Measurements from ENCODE around the gene AKT3. TPM values are rescaled to one million over a fixed set of nuclear protein-coding genes. Genes with fewer than 3 reads are reported as not detected.

AKT3 gene
- polyA plus RNA-seq, 4 donors: 23.8 to 27.8 (median 24.7) TPM

DNA sequence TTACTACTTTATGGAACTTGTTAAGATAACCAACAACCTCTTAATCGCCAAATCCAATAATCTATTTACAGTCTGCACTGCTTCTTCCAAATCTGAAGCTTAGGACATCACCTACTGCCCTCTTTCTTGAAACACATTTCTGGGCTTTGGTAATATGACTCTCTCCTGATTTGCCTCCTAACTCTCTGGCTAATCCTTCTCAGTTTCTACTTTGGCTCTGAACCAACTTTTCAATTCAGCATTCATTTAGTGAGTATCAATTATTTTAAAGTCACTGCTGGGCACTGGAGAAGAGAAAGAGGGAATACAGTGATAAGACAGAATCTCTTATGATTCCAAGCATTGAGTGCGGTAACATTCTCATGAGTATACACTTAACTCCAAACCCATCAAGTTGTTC lies 275.0 kb downstream of the AKT3 start:
- no peak for DNase-seq (ENCODE audit: low read depth in 4 of 4, low spot score in 2 of 4)

DNA sequence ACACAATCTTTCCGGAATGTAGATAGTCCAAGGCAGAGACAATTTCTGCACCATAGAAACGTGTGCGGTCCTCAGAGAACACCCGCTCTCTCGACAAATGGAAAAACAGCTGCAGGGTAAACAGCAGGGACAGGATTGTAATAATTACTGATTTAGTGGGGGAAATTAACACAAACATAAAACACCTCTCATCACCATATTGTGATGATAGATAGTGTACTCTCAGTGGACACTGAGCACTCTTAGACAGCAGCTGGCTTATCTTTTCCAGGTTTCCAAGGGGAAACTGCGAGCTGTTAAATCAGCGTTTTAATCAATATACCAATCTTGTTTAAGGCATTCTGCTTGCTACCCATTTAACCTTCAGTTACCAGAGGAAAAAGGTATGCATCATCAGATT lies 277.1 kb downstream of the AKT3 start:
- no peak for DNase-seq (ENCODE audit: low read depth in 4 of 4, low spot score in 2 of 4)

DNA sequence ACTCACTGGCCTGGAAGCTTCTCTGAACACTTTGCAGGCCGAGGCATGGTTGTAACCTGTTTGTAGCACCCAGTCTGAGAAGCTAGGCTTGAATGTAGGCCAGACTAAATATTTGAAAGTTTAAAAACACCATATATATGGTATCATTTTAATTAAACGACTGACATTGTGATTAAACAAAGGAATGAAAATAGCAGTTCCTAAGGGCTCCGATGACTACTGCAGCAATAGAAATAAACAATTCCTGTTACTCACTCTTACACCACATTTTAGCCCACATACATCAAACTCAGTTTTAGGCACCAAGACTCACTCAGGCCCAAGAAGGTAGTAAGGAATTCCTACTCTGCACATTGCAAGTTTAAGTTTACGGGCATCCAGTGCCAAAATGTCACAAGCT lies 281.2 kb downstream of the AKT3 start:
- no peak for DNase-seq (ENCODE audit: low read depth in 4 of 4, low spot score in 2 of 4)

DNA sequence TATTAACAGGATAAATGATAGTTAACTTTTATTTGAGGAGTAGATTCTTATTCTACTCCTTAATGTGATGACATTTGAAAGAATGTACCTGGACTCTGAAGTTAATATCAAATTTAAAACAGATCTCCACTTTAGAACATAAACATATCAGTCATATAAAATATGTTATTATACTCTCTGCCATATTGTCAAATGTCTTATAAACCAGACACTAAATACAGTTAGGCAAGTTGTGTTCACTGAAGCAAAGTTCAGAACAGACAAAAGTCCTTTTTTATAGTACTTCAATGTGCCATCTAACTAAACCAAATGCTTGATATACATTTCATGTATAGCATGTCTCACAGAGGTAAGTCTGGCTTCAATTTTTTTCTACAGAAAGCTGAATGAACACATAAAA lies 285.2 kb downstream of the AKT3 start:
- DNase-seq (ENCODE audit: low read depth in 4 of 4, low spot score in 2 of 4): no peak

DNA sequence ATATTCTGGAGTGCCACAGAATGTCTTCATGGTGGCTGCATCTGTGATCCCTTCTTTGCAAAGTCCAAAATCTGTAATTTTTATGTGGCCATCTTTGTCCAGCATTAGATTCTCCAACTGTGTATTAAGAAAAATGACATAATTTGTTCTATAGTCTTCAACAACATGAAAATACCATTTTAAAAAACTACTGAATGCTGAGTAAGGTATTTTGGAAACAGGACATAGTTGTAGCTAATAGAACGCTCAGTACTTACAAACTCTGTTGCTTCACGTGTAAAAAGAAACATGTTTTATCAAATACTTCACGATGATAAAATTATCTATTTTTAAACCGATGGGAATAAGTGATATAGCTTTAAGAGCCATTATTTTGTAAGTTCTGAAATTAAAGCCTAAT lies 286.3 kb downstream of the AKT3 start:
- DNase-seq (ENCODE audit: low read depth in 4 of 4, low spot score in 2 of 4): no peak

DNA sequence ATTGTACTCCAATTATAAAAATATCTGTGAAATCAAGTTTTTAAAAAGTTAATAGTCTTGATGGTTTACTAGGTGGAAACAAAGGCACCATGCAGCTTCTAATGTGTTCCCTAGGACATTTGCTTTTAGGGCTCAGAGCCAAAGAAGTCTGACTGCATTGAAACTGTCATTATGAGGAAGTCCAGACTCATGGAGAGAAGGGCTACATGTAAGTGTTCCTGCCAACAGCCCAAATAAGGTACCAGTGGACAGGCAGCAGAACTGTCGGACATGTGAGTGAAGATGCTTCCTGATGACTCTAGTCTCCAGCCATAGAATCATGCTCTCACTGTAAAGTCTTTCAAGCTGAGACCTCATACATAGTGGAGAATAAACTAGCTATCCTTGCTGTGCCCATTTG lies 287.6 kb downstream of the AKT3 start:
- DNase-seq (ENCODE audit: low read depth in 4 of 4, low spot score in 2 of 4): no peak

DNA sequence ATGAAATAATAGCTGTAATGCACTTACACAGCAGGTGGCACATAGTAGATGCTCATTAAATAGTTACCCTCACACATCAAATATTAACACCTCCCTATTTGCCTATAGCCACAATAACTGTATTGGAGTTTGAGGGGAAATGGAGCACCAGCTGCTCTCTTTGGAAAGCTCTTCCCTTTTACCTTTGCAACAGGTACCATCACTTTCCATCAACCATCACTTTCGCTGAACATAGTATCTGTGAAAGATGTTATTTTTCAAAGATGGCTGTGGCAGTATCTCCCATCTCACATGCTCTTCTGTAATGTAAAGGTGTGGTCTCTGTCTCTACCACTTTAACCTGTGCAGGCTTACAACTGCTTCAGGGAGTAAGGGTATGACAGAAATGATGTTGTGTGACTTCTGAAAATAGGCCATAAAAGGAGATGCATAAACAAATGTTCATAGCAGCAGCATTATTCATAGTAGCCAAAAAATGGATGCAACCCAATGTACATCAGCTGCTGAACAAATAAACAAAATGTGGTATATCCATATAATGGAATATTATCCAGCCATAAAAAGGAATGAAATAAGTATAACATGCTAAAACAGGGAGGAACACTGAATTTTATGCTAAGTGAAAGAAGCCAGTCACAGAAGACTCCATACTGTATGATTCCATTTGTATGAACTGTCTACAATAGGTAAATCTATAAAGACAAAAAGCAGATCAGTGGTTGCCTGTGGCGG lies 288.3 kb downstream of the AKT3 start:
- DNase-seq (ENCODE audit: low read depth in 4 of 4, low spot score in 2 of 4): no peak

GRCh38 chr1:243559575-243560162 lies 290.4 kb downstream of the AKT3 start:
- no peak for DNase-seq (ENCODE audit: low read depth in 4 of 4, low spot score in 2 of 4)

DNA sequence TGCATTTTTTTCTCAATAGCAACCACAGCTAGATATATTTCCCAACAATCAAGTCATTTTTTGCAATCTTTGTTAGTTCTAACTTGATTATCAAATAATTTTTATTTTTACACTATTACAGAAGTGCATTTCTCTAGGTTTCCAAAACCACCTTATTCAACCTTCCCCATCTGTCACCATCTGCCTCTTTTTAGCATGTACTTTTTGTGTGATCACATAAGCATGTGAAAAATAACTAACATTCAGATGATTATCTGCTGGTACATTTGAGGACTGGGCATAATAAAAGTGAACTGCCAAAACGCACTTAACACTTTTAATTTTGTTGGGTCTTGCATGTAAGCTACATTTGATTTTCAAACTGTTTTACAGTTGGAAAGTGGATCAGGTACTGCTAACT lies 291.5 kb downstream of the AKT3 start:
- no peak for DNase-seq (ENCODE audit: low read depth in 4 of 4, low spot score in 2 of 4)

- no peak for DNase-seq (ENCODE audit: low read depth in 4 of 4, low spot score in 2 of 4)
Observed at GRCh38 chr1:243557866-243558265, 292.2 kb downstream of the AKT3 start.

GRCh38 chr1:243554686-243555085 lies 295.4 kb downstream of the AKT3 start:
- DNase-seq (ENCODE audit: low read depth in 4 of 4, low spot score in 2 of 4): no peak

DNA sequence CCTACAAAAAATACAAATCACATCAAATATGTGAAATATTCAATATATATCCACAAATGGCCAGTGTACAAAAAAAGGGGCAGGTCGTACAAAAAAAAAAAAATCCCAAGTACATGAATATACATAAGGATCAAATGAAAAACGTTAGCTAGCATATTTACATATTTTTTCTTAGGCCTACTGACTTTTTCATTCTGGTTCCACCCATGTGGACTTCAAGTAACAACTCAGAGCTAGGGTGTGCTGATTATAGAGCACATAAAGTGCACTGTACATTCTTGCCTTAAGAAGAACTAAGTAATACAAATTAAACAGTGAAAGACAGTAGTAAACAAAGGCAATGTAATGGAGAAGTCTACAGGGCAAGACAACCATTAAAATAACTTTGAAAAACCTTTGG lies 297.0 kb downstream of the AKT3 start:
- no peak for DNase-seq (ENCODE audit: low read depth in 4 of 4, low spot score in 2 of 4)

GRCh38 chr1:243550276-243550675 lies 299.8 kb downstream of the AKT3 start:
- DNase-seq (ENCODE audit: low read depth in 4 of 4, low spot score in 2 of 4): no peak

GRCh38 chr1:243549791-243550190 lies 300.3 kb downstream of the AKT3 start:
- DNase-seq (ENCODE audit: low read depth in 4 of 4, low spot score in 2 of 4): no peak

- no peak for DNase-seq (ENCODE audit: low read depth in 4 of 4, low spot score in 2 of 4)
Observed at GRCh38 chr1:243549108-243549507, 300.9 kb downstream of the AKT3 start.

GRCh38 chr1:243548516-243548915 lies 301.5 kb downstream of the AKT3 start:
- DNase-seq (ENCODE audit: low read depth in 4 of 4, low spot score in 2 of 4): no peak

GRCh38 chr1:243547891-243548290 lies 302.2 kb downstream of the AKT3 start:
- DNase-seq (ENCODE audit: low read depth in 4 of 4, low spot score in 2 of 4): no peak

DNA sequence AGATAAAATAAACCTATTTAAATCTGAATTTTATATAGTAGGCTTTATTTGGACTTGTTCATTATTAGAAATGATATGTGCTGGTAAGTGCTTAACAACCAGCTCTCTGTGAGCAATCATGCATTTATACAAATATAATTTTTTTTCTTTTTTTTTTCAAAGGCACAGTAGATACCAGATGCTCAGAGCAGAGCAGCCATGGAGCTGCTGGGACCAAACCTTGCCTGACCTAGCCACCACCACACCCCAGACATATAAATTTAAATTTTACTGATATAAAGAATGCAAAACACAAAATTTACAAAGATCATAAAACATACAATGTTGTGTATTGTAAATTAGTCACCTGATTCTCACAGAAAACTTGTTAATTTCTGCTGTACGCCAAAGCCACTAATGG lies 303.6 kb downstream of the AKT3 start:
- no peak for DNase-seq (ENCODE audit: low read depth in 4 of 4, low spot score in 2 of 4)

- DNase-seq (ENCODE audit: low read depth in 4 of 4, low spot score in 2 of 4): no peak
Observed at GRCh38 chr1:243543501-243543900, 306.5 kb downstream of the AKT3 start.

GRCh38 chr1:243542739-243543415 lies 307.2 kb downstream of the AKT3 start:
- DNase-seq (ENCODE audit: low read depth in 4 of 4, low spot score in 2 of 4): no peak

GRCh38 chr1:243539636-243540035 lies 310.4 kb downstream of the AKT3 start:
- DNase-seq (ENCODE audit: low read depth in 4 of 4, low spot score in 2 of 4): no peak

- no peak for DNase-seq (ENCODE audit: low read depth in 4 of 4, low spot score in 2 of 4)
Observed at GRCh38 chr1:243535014-243535413, 315.0 kb downstream of the AKT3 start.

All from left renal cortex interstitium (tissue), 4 donors.